K562 (cell line): ENCODE results near the gene SHISA4. TPM values are rescaled to one million over a fixed set of nuclear protein-coding genes. Genes with fewer than 3 reads are reported as not detected.

ENCODE experiments used
- ATAC-seq: fragments of 200-7000 bp; cut with Tn5 transposase; 3 replicates; pipeline ENCODE4 v1.9.1; 2020; ENCODE audit warnings: moderate library complexity
- BruUV-seq: library from RNA; stranded (reverse); fragments of 400-500 nt; replicated peaks from 2 replicates; lab custom pipeline; 2021; lab: Mats Ljungman, UMichigan
- CTCF ChIA-PET: fragments of 300-600 bp; formaldehyde crosslinking; extraction: SDS; loops from one replicate; lab custom pipeline; 2021; ENCODE audit warnings: low intra/inter-chr PET ratio; lab: Yijun Ruan, JAX
- POLR2A ChIA-PET: fragments of 300-600, 350-650 bp; sonication (Branson Sonifier 250); formaldehyde crosslinking; extraction: SDS; loops from one replicate; lab custom pipeline; 2021; ENCODE audit warnings: antibody characterized with exemption, inconsistent platforms; lab: Yijun Ruan, JAX
- DNase-seq, 4 experiments: peaks; one replicate each; pipeline versions ENCODE4 v3.0.0 to v3.0.0-alpha.2; 2011 to 2018; ENCODE audit warnings: low spot score in 3 of 4, mixed read lengths in 3 of 4; ENCODE audit errors: extremely low read depth in 1 of 4
- FAIRE-seq: peaks from 2 replicates; lab custom pipeline; 2011; peaks lifted over from hg19 to GRCh38; lab: Jason Lieb, UNC
- H2AFZ ChIP-seq: 2 replicates; pipeline ENCODE4 v1.6.0; 2011; ENCODE audit warnings: low read depth, low read length, control low read depth, inconsistent platforms
- H3K27ac ChIP-seq: fragments of 200-600 bp; 3 replicates; pipeline ENCODE4 v1.8.0; 2011; ENCODE audit warnings: low read depth, mild to moderate bottlenecking, control low read depth, inconsistent platforms, low read length, moderate library complexity, mixed read lengths; ENCODE audit errors: extremely low read depth
- H3K27me3 ChIP-seq, 2 experiments: fragments of 300-600 bp in 1 of 2; 2 replicates in 1 of 2; 3 replicates in 1 of 2; pipeline versions ENCODE4 v1.6.0 to v1.8.0; 2011; ENCODE audit warnings: inconsistent platforms in 2 of 2, low read length in 2 of 2, mild to moderate bottlenecking in 1 of 2, mixed read lengths in 1 of 2, moderate library complexity in 1 of 2; ENCODE audit not compliant: control insufficient read depth in 2 of 2, insufficient read depth in 2 of 2
- H3K36me3 ChIP-seq: fragments of 300-600 bp; 3 replicates; pipeline ENCODE4 v1.8.0; 2011; ENCODE audit warnings: mild to moderate bottlenecking, low read length, inconsistent platforms; ENCODE audit not compliant: control insufficient read depth, insufficient read depth
- H3K4me1 ChIP-seq, 2 experiments: fragments of 200-600 bp in 1 of 2; replicated peaks in 1 of 2; 2 replicates in 1 of 2; 3 replicates in 1 of 2; pipeline versions ENCODE4 v1.5.1 to v1.8.0; 2011; ENCODE audit warnings: inconsistent platforms in 2 of 2, low read length in 2 of 2, mild to moderate bottlenecking in 1 of 2, mixed read lengths in 1 of 2, moderate library complexity in 1 of 2; ENCODE audit not compliant: control insufficient read depth in 2 of 2, insufficient read depth in 2 of 2
- H3K4me2 ChIP-seq: 2 replicates; pipeline ENCODE4 v1.6.1; 2011; ENCODE audit warnings: low read length, control low read depth, inconsistent platforms, mixed read lengths; ENCODE audit not compliant: insufficient read depth
- H3K4me3 ChIP-seq: fragments of 200-600 bp; sonication (generic), shearing (Covaris generic); 2 replicates; pipeline ENCODE4 v1.5.1; 2016; ENCODE audit warnings: control low read depth, inconsistent platforms
- H3K79me2 ChIP-seq: fragments of 200-600 bp; 3 replicates; pipeline ENCODE4 v1.8.0; 2011; ENCODE audit warnings: low read length, inconsistent platforms; ENCODE audit not compliant: control insufficient read depth, insufficient read depth
- H3K9ac ChIP-seq, 2 experiments: 2 replicates each; pipeline versions ENCODE4 v1.6.0 to v1.6.1; 2011; ENCODE audit warnings: low read depth in 2 of 2, low read length in 2 of 2, control low read depth in 1 of 2, inconsistent platforms in 1 of 2, mild to moderate bottlenecking in 1 of 2, mixed read lengths in 1 of 2; ENCODE audit not compliant: insufficient read depth in 1 of 2
- H3K9me1 ChIP-seq: one replicate; pipeline ENCODE4 v1.6.0; 2011; ENCODE audit warnings: inconsistent platforms, mild to moderate bottlenecking, low read length, moderate library complexity; ENCODE audit not compliant: control insufficient read depth, insufficient read depth
- H3K9me3 ChIP-seq: replicated peaks from 2 replicates; pipeline ENCODE4 v1.5.1; 2011; ENCODE audit warnings: low read depth, low read length, inconsistent platforms; ENCODE audit not compliant: control insufficient read depth, insufficient read depth
- H4K20me1 ChIP-seq: replicated peaks from 2 replicates; pipeline ENCODE4 v1.6.1; 2011; ENCODE audit warnings: low read length, inconsistent platforms, mixed read lengths; ENCODE audit not compliant: control insufficient read depth, insufficient read depth
- C11orf30 ChIP-seq: fragments of 450-650 bp; IDR thresholded peaks from 2 replicates; pipeline ENCODE4 v1.6.1; 2016; ENCODE audit warnings: low read depth, mild to moderate bottlenecking
- PHB2 ChIP-seq: fragments of 450-650 bp; IDR thresholded peaks from 2 replicates; pipeline ENCODE4 v1.6.1; 2017; ENCODE audit warnings: low read depth
- PRPF4 ChIP-seq: fragments of 200-400 bp; formaldehyde crosslinking; IDR thresholded peaks from one replicate; pipeline ENCODE4 v1.6.1; 2017; ENCODE audit warnings: low read length, low read depth, mild to moderate bottlenecking; ENCODE audit not compliant: insufficient read depth, poor library complexity, severe bottlenecking
- ZSCAN29 ChIP-seq: fragments of 450-650 bp; IDR thresholded peaks from 2 replicates; pipeline ENCODE4 v1.6.1; 2017
- WGBS: fragments of 100-300 bp; shearing (Covaris generic); methylation state at CpG from one replicate; pipeline ENCODE4 v1.1.6; 2016; ENCODE audit warnings: low coverage, mixed read lengths; ENCODE audit not compliant: insufficient coverage; ENCODE audit errors: missing lambda C conversion rate; 5-methylcytosine and 5-hydroxymethylcytosine counted together
- in situ Hi-C: fragments of 300-500 bp; cut with MboI; formaldehyde crosslinking; loops from 4 replicates; pipeline ENCODE4 v1.15.0; 2018; ENCODE audit warnings: inconsistent platforms, mixed read lengths
- intact Hi-C: fragments of 100-400 bp; cut with micrococcal nuclease; formaldehyde crosslinking; loops from 2 replicates; pipeline ENCODE4 v1.14.2; 2022
- polyA plus RNA-seq, 8 experiments: library from polyadenylated mRNA; depleted of rRNA in 4 of 8; stranded (reverse) in 5 of 8; unstranded in 3 of 8; fragments of >200 nt; fragmentation: Nextera tagmentation in 2 of 8; fragmentation: Illumina TruSeq in 1 of 8; extraction: Ambion mirVana in 2 of 8; extraction: Trizol in 1 of 8; gene quantifications; 2 replicates each; pipeline versions ENCODE4 v1.2.1 to v1.2.3, GENCODE V29; 2011 to 2014; ENCODE audit warnings: inconsistent platforms in 1 of 8, missing spikeins in 1 of 8
- total RNA-seq, 7 experiments: library from RNA; depleted of rRNA in 6 of 7; stranded (reverse); fragments of >200 nt in 6 of 7; fragmentation: Illumina TruSeq in 2 of 7; extraction: Trizol in 2 of 7; gene quantifications; 2 replicates each; pipeline versions ENCODE4 v1.2.1 to v1.2.3, GENCODE V29; 2011 to 2021; ENCODE audit warnings: low replicate concordance in 1 of 7

SHISA4 gene
- total and polyA plus RNA-seq, 9 of the 15 experiments (the other 6 are each of a cell fraction or from before 2014, with no cell fraction given) = 0.15 to 0.95 (median 0.68) TPM; not detected in 2

GRCh38 chr1:201895120-201895665 is 6.5 kb downstream of the SHISA4 start:
- no peak for DNase-seq
- POLR2A ChIA-PET = interaction anchor here (0.6 to 3.0 kb wide), 16 partner anchors 8 to 238 kb away, joined by 3 to 24 read pairs (median 5); partner anchors contain the start of genes GPR37L1, LMOD1 and RNPEP
- in situ Hi-C loops (no loop called here), intact Hi-C loops (no loop called here)
- no TSS peak for BruUV-seq
- Histone ChIP-seq H3K4me2 (no peak overlapping the region), H3K9me3 (no peaks in the 10 kb centered on the region), H3K27ac (no peak overlapping the region), H3K4me3 (no peak overlapping the region), H3K27me3 (peaks cover 0 to 18% of the 10 kb centered on the region in 2 experiments; a peak in 3 of 5 replicates), H3K9me1 (no peaks in the 10 kb centered on the region), H4K20me1 (no peaks in the 10 kb centered on the region; the same call in 1 of the 2 replicates), H3K9ac (peak overlapping the region in 1 of 2 experiments; percentile 6; a peak in 1 of 4 replicates), H3K4me1 (peaks cover 3 to 8% of the 10 kb centered on the region in 2 experiments; a peak in 2 of 5 replicates), H2AFZ (no peak overlapping the region), H3K79me2 (no peaks in the 10 kb centered on the region), H3K36me3 (no peaks in the 10 kb centered on the region)
- TF ChIP-seq PHB2 (no peak), C11orf30 (no peak), ZSCAN29 (no peak), PRPF4 (no peak)
- CTCF ChIA-PET = interaction anchor here (0.6 to 5.3 kb wide), 7 partner anchors 9 to 228 kb away, joined by 3 to 117 read pairs (median 5); partner anchors contain the start of gene GPR37L1
- FAIRE-seq = no peak
- 58% methylated on average over 7 of the region's 7 CpGs for WGBS
- ATAC-seq = no peak
